HEK293 (cell line): ENCODE measurements around the gene TOMM34.

Experiments used
- CTCF ChIA-PET: fragments of 350-600 bp; formaldehyde crosslinking; extraction: SDS; loops from one replicate; lab custom pipeline; 2021; ENCODE audit warnings: antibody characterized with exemption; lab: Yijun Ruan, JAX
- POLR2A ChIA-PET: fragments of 300-600 bp; formaldehyde crosslinking; extraction: SDS; loops from one replicate; lab custom pipeline; 2020; ENCODE audit warnings: antibody characterized with exemption, inconsistent platforms; lab: Yijun Ruan, JAX
- H3K27ac ChIP-seq: fragments of 200-500 bp; sonication (Bioruptor generic); 2 replicates; pipeline ENCODE4 v1.5.1; 2014; ENCODE audit warnings: low read depth, low read length, control low read depth, inconsistent platforms; ENCODE audit errors: extremely low read depth
- H3K36me3 ChIP-seq, 2 experiments: fragments of 200-500 bp in 1 of 2; sonication (Bioruptor generic) in 1 of 2; 1 replicate in 1 of 2; 2 replicates in 1 of 2; pipeline ENCODE4 v1.5.1; 2014 to 2017; ENCODE audit warnings: inconsistent platforms in 2 of 2, low read length in 2 of 2; ENCODE audit not compliant: control insufficient read depth in 2 of 2, insufficient read depth in 1 of 2
- H3K4me1 ChIP-seq: fragments of 200-500 bp; sonication (Bioruptor generic); 2 replicates; pipeline ENCODE4 v1.5.1; 2014; ENCODE audit warnings: mild to moderate bottlenecking, low read length, inconsistent platforms; ENCODE audit not compliant: control insufficient read depth, insufficient read depth
- H3K4me3 ChIP-seq: 2 replicates; pipeline ENCODE4 v1.5.1; 2011; ENCODE audit warnings: low read depth, mild to moderate bottlenecking, control low read depth, low read length, moderate library complexity
- H3K9me3 ChIP-seq: fragments of 200-500 bp; sonication (Bioruptor generic); 2 replicates; pipeline ENCODE4 v1.5.1; 2014; ENCODE audit warnings: low read depth, low read length, inconsistent platforms; ENCODE audit not compliant: control insufficient read depth, insufficient read depth
- SP3 ChIP-seq: fragments of 450-650 bp; formaldehyde crosslinking; IDR thresholded peaks from 2 replicates; pipeline ENCODE4 v1.5.1; 2016; ENCODE audit warnings: missing biosample characterization, missing genetic modification characterization
- ZBTB10 ChIP-seq: fragments of 450-650 bp; formaldehyde crosslinking; IDR thresholded peaks from 2 replicates; pipeline ENCODE4 v1.5.1; 2016; ENCODE audit warnings: missing biosample characterization, missing genetic modification characterization
- ZNF23 ChIP-seq: fragments of 450-650 bp; formaldehyde crosslinking; IDR thresholded peaks from 2 replicates; pipeline ENCODE4 v1.5.1; 2016; ENCODE audit warnings: missing biosample characterization, missing genetic modification characterization, borderline replicate concordance
- ZNF26 ChIP-seq: fragments of 450-650 bp; formaldehyde crosslinking; IDR thresholded peaks from 2 replicates; pipeline ENCODE4 v1.5.1; 2016; ENCODE audit warnings: missing biosample characterization, missing genetic modification characterization
- ZNF350 ChIP-seq: fragments of 450-650 bp; formaldehyde crosslinking; IDR thresholded peaks from 2 replicates; pipeline ENCODE4 v1.5.0; 2017; ENCODE audit warnings: missing biosample characterization, mild to moderate bottlenecking, missing genetic modification characterization
- ZNF362 ChIP-seq: fragments of 450-650 bp; formaldehyde crosslinking; IDR thresholded peaks from 2 replicates; pipeline ENCODE4 v1.5.1; 2016; ENCODE audit warnings: missing biosample characterization, missing genetic modification characterization
- ZNF473 ChIP-seq: fragments of 450-650 bp; formaldehyde crosslinking; IDR thresholded peaks from 2 replicates; pipeline ENCODE4 v1.5.1; 2017; ENCODE audit warnings: missing biosample characterization, missing genetic modification characterization
- ZNF677 ChIP-seq: fragments of 450-650 bp; IDR thresholded peaks from 2 replicates; pipeline ENCODE4 v1.5.0; 2018; ENCODE audit warnings: missing biosample characterization, mild to moderate bottlenecking, missing genetic modification characterization, moderate library complexity
- ZSCAN16 ChIP-seq: fragments of 450-650 bp; formaldehyde crosslinking; IDR thresholded peaks from 2 replicates; pipeline ENCODE4 v1.5.1; 2016; ENCODE audit warnings: missing biosample characterization, missing genetic modification characterization
- TF ChIP-seq, protein P1 (sequence below): fragments of 450-650 bp; formaldehyde crosslinking; IDR thresholded peaks from 2 replicates; pipeline ENCODE4 v1.5.1; 2016; ENCODE audit warnings: missing biosample characterization, missing genetic modification characterization
- TF ChIP-seq, protein P2 (sequence below): fragments of 450-650 bp; formaldehyde crosslinking; IDR thresholded peaks from 2 replicates; pipeline ENCODE4 v1.5.1; 2016; ENCODE audit warnings: missing biosample characterization, missing genetic modification characterization
- TF ChIP-seq, protein P3 (sequence below): fragments of 450-650 bp; formaldehyde crosslinking; IDR thresholded peaks from 2 replicates; pipeline ENCODE4 v1.5.1; 2016; ENCODE audit warnings: missing biosample characterization, missing genetic modification characterization, borderline replicate concordance

The TOMM34 gene

GRCh38 chr20:45008521-45009049 is 48.4 kb upstream of the TOMM34 start:
- no peak overlapping the region for H3K27ac ChIP-seq
- POLR2A ChIA-PET: no interaction called here
- H3K4me3 ChIP-seq: no peak overlapping the region
- no peaks in the 10 kb centered on the region for H3K9me3 ChIP-seq
- H3K36me3 ChIP-seq: peaks cover 16 to 20% of the 10 kb centered on the region in 2 experiments; a peak in 2 of 3 replicates
- TF ChIP-seq, protein P1, sequence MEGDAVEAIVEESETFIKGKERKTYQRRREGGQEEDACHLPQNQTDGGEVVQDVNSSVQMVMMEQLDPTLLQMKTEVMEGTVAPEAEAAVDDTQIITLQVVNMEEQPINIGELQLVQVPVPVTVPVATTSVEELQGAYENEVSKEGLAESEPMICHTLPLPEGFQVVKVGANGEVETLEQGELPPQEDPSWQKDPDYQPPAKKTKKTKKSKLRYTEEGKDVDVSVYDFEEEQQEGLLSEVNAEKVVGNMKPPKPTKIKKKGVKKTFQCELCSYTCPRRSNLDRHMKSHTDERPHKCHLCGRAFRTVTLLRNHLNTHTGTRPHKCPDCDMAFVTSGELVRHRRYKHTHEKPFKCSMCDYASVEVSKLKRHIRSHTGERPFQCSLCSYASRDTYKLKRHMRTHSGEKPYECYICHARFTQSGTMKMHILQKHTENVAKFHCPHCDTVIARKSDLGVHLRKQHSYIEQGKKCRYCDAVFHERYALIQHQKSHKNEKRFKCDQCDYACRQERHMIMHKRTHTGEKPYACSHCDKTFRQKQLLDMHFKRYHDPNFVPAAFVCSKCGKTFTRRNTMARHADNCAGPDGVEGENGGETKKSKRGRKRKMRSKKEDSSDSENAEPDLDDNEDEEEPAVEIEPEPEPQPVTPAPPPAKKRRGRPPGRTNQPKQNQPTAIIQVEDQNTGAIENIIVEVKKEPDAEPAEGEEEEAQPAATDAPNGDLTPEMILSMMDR (tag by site-specific recombination): no peak
- TF ChIP-seq ZBTB10 (no peak), ZNF473 (tag by site-specific recombination) (no peak), ZNF26 (tag by site-specific recombination) (no peak), ZNF677 (tag by site-specific recombination) (no peak), ZNF23 (tag by site-specific recombination) (no peak)
- TF ChIP-seq, protein P2, sequence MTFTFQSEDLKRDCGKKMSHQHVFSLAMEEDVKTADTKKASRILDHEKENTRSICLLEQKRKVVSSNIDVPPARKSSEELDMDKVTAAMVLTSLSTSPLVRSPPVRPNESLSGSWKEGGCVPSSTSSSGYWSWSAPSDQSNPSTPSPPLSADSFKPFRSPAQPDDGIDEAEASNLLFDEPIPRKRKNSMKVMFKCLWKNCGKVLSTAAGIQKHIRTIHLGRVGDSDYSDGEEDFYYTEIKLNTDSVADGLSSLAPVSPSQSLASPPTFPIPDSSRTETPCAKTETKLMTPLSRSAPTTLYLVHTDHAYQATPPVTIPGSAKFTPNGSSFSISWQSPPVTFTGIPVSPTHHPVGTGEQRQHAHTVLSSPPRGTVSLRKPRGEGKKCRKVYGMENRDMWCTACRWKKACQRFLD (tag by site-specific recombination): no peak
- TF ChIP-seq, all 188 proteins: peak for 0
- H3K4me1 ChIP-seq: no peaks in the 10 kb centered on the region
- CTCF ChIA-PET: interaction anchor here (0.6 to 3.4 kb wide), 3 partner anchors 25 to 286 kb away, joined by 3 to 15 read pairs (median 3); no protein-coding TSS in a partner anchor

DNA sequence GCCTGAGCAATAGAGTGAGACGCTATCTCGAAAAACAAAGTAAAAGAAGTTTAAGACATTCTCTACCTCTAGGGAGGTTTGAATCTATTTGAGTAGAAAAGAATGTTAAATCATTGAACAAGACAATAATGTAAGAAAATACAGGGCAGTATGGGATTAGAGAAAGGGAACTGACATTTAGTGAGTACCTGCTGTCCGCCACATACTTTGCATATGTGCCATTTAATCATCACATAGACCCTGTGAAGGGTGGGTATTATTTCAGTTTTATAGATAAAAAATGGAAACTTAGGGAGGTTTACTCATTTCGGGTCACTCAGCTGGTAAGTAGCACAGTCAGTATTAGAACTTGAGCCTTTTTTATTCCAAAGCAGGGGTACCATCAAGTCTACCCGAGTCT is 37.5 kb upstream of the TOMM34 start:
- H3K9me3 ChIP-seq: no peaks in the 10 kb centered on the region
- H3K36me3 ChIP-seq: peaks cover 18 to 71% of the 10 kb centered on the region in 2 experiments
- TF ChIP-seq SP3 (tag by site-specific recombination) (no peak), ZSCAN16 (tag by site-specific recombination) (no peak), ZNF362 (no peak), ZNF350 (tag by site-specific recombination) (no peak)
- TF ChIP-seq, protein P3, sequence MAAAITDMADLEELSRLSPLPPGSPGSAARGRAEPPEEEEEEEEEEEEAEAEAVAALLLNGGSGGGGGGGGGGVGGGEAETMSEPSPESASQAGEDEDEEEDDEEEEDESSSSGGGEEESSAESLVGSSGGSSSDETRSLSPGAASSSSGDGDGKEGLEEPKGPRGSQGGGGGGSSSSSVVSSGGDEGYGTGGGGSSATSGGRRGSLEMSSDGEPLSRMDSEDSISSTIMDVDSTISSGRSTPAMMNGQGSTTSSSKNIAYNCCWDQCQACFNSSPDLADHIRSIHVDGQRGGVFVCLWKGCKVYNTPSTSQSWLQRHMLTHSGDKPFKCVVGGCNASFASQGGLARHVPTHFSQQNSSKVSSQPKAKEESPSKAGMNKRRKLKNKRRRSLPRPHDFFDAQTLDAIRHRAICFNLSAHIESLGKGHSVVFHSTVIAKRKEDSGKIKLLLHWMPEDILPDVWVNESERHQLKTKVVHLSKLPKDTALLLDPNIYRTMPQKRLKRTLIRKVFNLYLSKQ (tag by site-specific recombination): no peak
- H3K4me3 ChIP-seq: no peak overlapping the region
- POLR2A ChIA-PET: no interaction called here
- H3K27ac ChIP-seq: no peak overlapping the region
- no peaks in the 10 kb centered on the region for H3K4me1 ChIP-seq
- CTCF ChIA-PET: interaction anchor here (0.5 to 2.0 kb wide), 5 partner anchors 13 to 376 kb away, joined by 3 to 9 read pairs (median 3); no protein-coding TSS in a partner anchor
